Measurements from ENCODE around the gene MAPKAP1.

DNA sequence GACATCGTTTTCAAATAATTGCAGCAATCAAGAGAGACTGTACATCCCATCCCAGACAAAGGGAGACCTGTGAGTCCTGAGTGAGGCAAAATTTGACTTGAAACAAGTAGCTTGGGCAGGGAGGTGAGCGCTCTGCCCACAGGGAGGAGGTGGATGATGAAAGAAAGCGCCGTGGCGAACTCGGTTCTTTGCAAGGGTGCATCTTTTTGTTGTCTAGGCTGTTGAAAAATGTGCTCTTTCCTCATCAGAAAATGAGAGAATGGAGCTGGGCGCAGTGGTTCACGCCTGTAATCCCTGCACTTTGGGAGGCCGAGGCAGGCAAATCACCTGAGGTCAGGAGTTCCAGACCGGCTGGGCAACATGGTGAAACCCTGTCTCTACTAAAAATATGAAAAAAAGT lies 294.8 kb downstream of the MAPKAP1 start:
- TF ChIP-seq, protein P1, sequence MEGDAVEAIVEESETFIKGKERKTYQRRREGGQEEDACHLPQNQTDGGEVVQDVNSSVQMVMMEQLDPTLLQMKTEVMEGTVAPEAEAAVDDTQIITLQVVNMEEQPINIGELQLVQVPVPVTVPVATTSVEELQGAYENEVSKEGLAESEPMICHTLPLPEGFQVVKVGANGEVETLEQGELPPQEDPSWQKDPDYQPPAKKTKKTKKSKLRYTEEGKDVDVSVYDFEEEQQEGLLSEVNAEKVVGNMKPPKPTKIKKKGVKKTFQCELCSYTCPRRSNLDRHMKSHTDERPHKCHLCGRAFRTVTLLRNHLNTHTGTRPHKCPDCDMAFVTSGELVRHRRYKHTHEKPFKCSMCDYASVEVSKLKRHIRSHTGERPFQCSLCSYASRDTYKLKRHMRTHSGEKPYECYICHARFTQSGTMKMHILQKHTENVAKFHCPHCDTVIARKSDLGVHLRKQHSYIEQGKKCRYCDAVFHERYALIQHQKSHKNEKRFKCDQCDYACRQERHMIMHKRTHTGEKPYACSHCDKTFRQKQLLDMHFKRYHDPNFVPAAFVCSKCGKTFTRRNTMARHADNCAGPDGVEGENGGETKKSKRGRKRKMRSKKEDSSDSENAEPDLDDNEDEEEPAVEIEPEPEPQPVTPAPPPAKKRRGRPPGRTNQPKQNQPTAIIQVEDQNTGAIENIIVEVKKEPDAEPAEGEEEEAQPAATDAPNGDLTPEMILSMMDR (IDR thresholded peaks at IDR 0.05): no peak
- no peak for TF ChIP-seq POLR2A (IDR thresholded peaks at IDR 0.05)

All from vagina (tissue), 2 donors.